GM18873 (cell line): ENCODE results near the gene ZNF296.

Experiments used
- ATAC-seq: cut with Tn5 transposase; IDR thresholded peaks from one replicate; pipeline ENCODE4 v1.9.1; 2021; ENCODE audit warnings: mild to moderate bottlenecking, moderate library complexity, moderate number of reproducible peaks; ENCODE audit not compliant: unreplicated experiment, low FRiP score

ZNF296 gene

GRCh38 chr19:45090034-45090433 lies 13.8 kb upstream of the ZNF296 start:
- no peak for ATAC-seq

- no peak for ATAC-seq
Observed at GRCh38 chr19:45087531-45087930, 11.3 kb upstream of the ZNF296 start.

- no peak for ATAC-seq
Observed at GRCh38 chr19:45086480-45086879, 10.2 kb upstream of the ZNF296 start.

GRCh38 chr19:45082170-45082569 lies 5.9 kb upstream of the ZNF296 start:
- ATAC-seq: no peak

- ATAC-seq: no peak
Observed at GRCh38 chr19:45079911-45080370, 3.7 kb upstream of the ZNF296 start.

- no peak for ATAC-seq
Observed at GRCh38 chr19:45079063-45079910, 3.0 kb upstream of the ZNF296 start, which contains the start of gene GEMIN7. Gene GEMIN7, plus strand, starts transcription at chr19:45079260. Its CDS starts 10,855 bp downstream, at chr19:45090115.

- ATAC-seq: no peak
Observed at GRCh38 chr19:45078390-45079062, 2.2 kb upstream of the ZNF296 start.

GRCh38 chr19:45076851-45077730 lies 813 bp upstream of the ZNF296 start:
- no peak for ATAC-seq

GRCh38 chr19:45075301-45076028 lies 813 bp downstream of the ZNF296 start:
- ATAC-seq: peak; percentile 43

GRCh38 chr19:45074744-45075300 lies 1.5 kb downstream of the ZNF296 start:
- no peak for ATAC-seq

GRCh38 chr19:45071969-45072790 lies 4.1 kb downstream of the ZNF296 start:
- no peak for ATAC-seq

- no peak for ATAC-seq
Observed at GRCh38 chr19:45071545-45071938, 4.7 kb downstream of the ZNF296 start.

GRCh38 chr19:45070861-45071544 lies 5.3 kb downstream of the ZNF296 start:
- ATAC-seq: no peak

- ATAC-seq: no peak
Observed at GRCh38 chr19:45070214-45070613, 6.1 kb downstream of the ZNF296 start.

GRCh38 chr19:45069056-45069455 lies 7.2 kb downstream of the ZNF296 start:
- no peak for ATAC-seq

- no peak for ATAC-seq
Observed at GRCh38 chr19:45068041-45068440, 8.2 kb downstream of the ZNF296 start.

GRCh38 chr19:45066921-45067661 lies 9.2 kb downstream of the ZNF296 start:
- ATAC-seq: no peak
